ENCODE measurements around the gene CDC14B.

GRCh38 chr9:96508227-96508940, 111.3 kb downstream of the CDC14B start:
- no peak for TF ChIP-seq CTCF (conservative IDR thresholded peaks at IDR 0.05 in 1 of 2, IDR thresholded peaks at IDR 0.05 in 1 of 2; ENCODE audit: extremely low read depth in 1 of 2, insufficient read depth in 1 of 2, low read depth in 1 of 2, low read length in 2 of 2)
- TF ChIP-seq EZH2 (IDR thresholded peaks at IDR 0.05; ENCODE audit: borderline replicate concordance, low read length) = no peak
